Heart right ventricle (tissue), 16 donors: ENCODE data around the gene DNAH1. TPM values are rescaled to one million over a fixed set of nuclear protein-coding genes. Genes with fewer than 3 reads are reported as not detected.

Source experiments
- ATAC-seq, 8 donors: fragments of 200-7000 bp; cut with Tn5 transposase; one replicate each; pipeline ENCODE4 v1.9.1; 2020; ENCODE audit warnings: mild to moderate bottlenecking in 8 of 8, moderate library complexity in 8 of 8, moderate number of reproducible peaks in 1 of 8
- DNase-seq, 2 donors: peaks; one replicate each; pipeline ENCODE4 v3.0.0-alpha.2; 2020
- H3K27ac ChIP-seq, 10 donors: fragments of 200-600 bp; sonication (generic) in 2 of 10; one replicate each; pipeline versions ENCODE4 v1.5.0 to v1.8.0; 2020 to 2022; ENCODE audit warnings: mild to moderate bottlenecking in 3 of 10
- H3K27me3 ChIP-seq, 7 donors: fragments of 200-600 bp; one replicate each; pipeline ENCODE4 v1.8.0; 2021 to 2022; ENCODE audit warnings: mild to moderate bottlenecking in 2 of 7
- H3K36me3 ChIP-seq, 9 donors: fragments of 200-600 bp; sonication (generic) in 1 of 9; one replicate each; pipeline versions ENCODE4 v1.5.0 to v1.8.0; 2020 to 2022; ENCODE audit warnings: mild to moderate bottlenecking in 2 of 9
- H3K4me1 ChIP-seq, 9 donors: fragments of 200-600 bp; sonication (generic) in 1 of 9; one replicate each; pipeline versions ENCODE4 v1.5.0 to v1.8.0; 2020 to 2022; ENCODE audit warnings: mild to moderate bottlenecking in 4 of 9
- H3K4me3 ChIP-seq, 10 donors: fragments of 200-600 bp; sonication (generic) in 2 of 10; one replicate each; pipeline versions ENCODE4 v1.5.0 to v1.8.0; 2020 to 2022; ENCODE audit warnings: mild to moderate bottlenecking in 7 of 10, moderate library complexity in 2 of 10
- H3K9me3 ChIP-seq, 11 donors: fragments of 200-600 bp in 10 of 11; sonication (generic) in 2 of 11; one replicate each; pipeline versions ENCODE4 v1.5.0 to v1.8.0; 2013 to 2022; ENCODE audit warnings: mild to moderate bottlenecking in 2 of 11, control low read depth in 1 of 11, moderate library complexity in 1 of 11
- CTCF ChIP-seq, 9 donors: fragments of 200-600 bp; sonication (generic) in 2 of 9; IDR thresholded peaks; one replicate each; pipeline versions ENCODE4 v1.5.0 to v1.8.0; 2021 to 2022; ENCODE audit warnings: antibody characterized with exemption in 9 of 9, mild to moderate bottlenecking in 5 of 9, moderate library complexity in 1 of 9
- WGBS, 2 donors: extraction: QIAGEN DNeasy Blood & Tissue Kit; methylation state at CpG; one replicate each; pipeline ENCODE4 v1.1.7; 2013; ENCODE audit warnings: inconsistent platforms in 1 of 2; 5-methylcytosine and 5-hydroxymethylcytosine counted together
- intact Hi-C, 10 donors: fragments of 100-400 bp; cut with DNase I; formaldehyde crosslinking; loops; one replicate each; pipeline versions ENCODE4 v1.11.1 to v1.14.2; 2022
- polyA plus RNA-seq, 2 donors: library from polyadenylated mRNA; stranded (reverse); fragments of 200-250 nt; gene quantifications; one replicate each; pipeline ENCODE4 v1.2.3, GENCODE V29; 2013
- total RNA-seq, 10 donors: library from RNA; stranded (reverse); fragmentation: NEBNext Ultra II Directional in 3 of 10; extraction: Animal tissue kit (Norgen Biotek cat#: 25700) in 3 of 10; gene quantifications; one replicate each; pipeline versions ENCODE4 v1.2.1 to v1.2.4, GENCODE V29; 2021 to 2023
- donor health status: Arrhythmogenic right ventricular cardiomyopathy.
- donor health status: ischemic (EF 13 %, LVEDD 7.1; RV severe dilation, severe dysfunction).
- donor health status: healthy with polysubstance abuse.
- donor health status: DM: no; HTN: yes; CAD: no.
- donor health status: DM: no; HTN: no; CAD: no.
- donor health status: ischemic (EF 25% LVEDD 6.9; RV normal size, moderate dysfunction).
- donor health status: ischemic (EF 25% LVEDD 5.7; RV mildly dilated, moderate dysfunction).
- donor health status: healthy.
- donor health status: DM: yes; HTN: yes; CAD: no.
- donor health status: Ischemic cardiomyopathy.
- donor health status: ischemic (EF 35%, LVEDD 5.7; RV mildly dilated, moderate dysfunction).
- donor health status: nonischemic (EF 11% LVEDD 7.7; RV severe dilation, severe dysfunction).
- donor health status: DM: yes; HTN: yes; CAD: no.
- donor health status: PGD.
- donor health status: ischemic (EF 29% LVEDD 5.4; RV normal size, mild dysfunction).
- donor health status: nonischemic (EF 23%, LVEDD 6.1; RV moderate dilation, normal function).

Gene DNAH1
- total and polyA plus RNA-seq, 12 donors, result 0.99 to 6.4 (median 2.8) TPM

GRCh38 chr3:52355526-52355925 is 39.4 kb downstream of the DNAH1 start:
- Histone ChIP-seq H3K36me3 (peaks cover 0 to 99% (median 9%) of the 10 kb centered on the region in 9 donors), H3K4me3 (no peak overlapping the region), H3K27me3 (no peaks in the 10 kb centered on the region), H3K27ac (no peak overlapping the region), H3K4me1 (no peaks in the 10 kb centered on the region), H3K9me3 (no peaks in the 10 kb centered on the region)
- TF ChIP-seq CTCF (IDR thresholded peaks at IDR 0.05), result no peak
- intact Hi-C loops, result no loop called here
- no peak for ATAC-seq
- 91 to 94% methylated on average over 11 of the region's 11 CpGs for WGBS, 2 donors
- DNase-seq, result no peak

- H3K9me3 ChIP-seq, result no peaks in the 10 kb centered on the region
- no peaks in the 10 kb centered on the region for H3K27me3 ChIP-seq
- no peak overlapping the region for H3K27ac ChIP-seq
- no peak for TF ChIP-seq CTCF (IDR thresholded peaks at IDR 0.05)
- WGBS, 2 donors, result 56 to 58% methylated on average over 4 of the region's 4 CpGs
- DNase-seq (no peak), ATAC-seq (no peak)
- H3K4me3 ChIP-seq, result no peak overlapping the region
- peaks cover 0 to 99% (median 9%) of the 10 kb centered on the region in 9 donors for H3K36me3 ChIP-seq
- intact Hi-C loops, result no loop called here
- H3K4me1 ChIP-seq, result no peaks in the 10 kb centered on the region
Observed at GRCh38 chr3:52356126-52356525, 40.0 kb downstream of the DNAH1 start.

- DNase-seq (peak in 1 of 2 donors; percentile 2), ATAC-seq (no peak)
- Histone ChIP-seq H3K4me3 (no peak overlapping the region), H3K27me3 (no peaks in the 10 kb centered on the region), H3K9me3 (no peaks in the 10 kb centered on the region), H3K36me3 (peaks cover 0 to 99% (median 9%) of the 10 kb centered on the region in 9 donors), H3K27ac (no peak overlapping the region), H3K4me1 (no peaks in the 10 kb centered on the region)
- TF ChIP-seq CTCF (IDR thresholded peaks at IDR 0.05), result no peak
- WGBS, 2 donors, result 93 to 95% methylated on average over 27 of the region's 27 CpGs
- intact Hi-C loops, result no loop called here
Observed at GRCh38 chr3:52357151-52358080, 41.3 kb downstream of the DNAH1 start.

GRCh38 chr3:52358362-52358940 is 42.3 kb downstream of the DNAH1 start:
- H3K36me3 ChIP-seq, result peaks cover 0 to 100% (median 9%) of the 10 kb centered on the region in 9 donors
- no peak overlapping the region for H3K27ac ChIP-seq
- no peaks in the 10 kb centered on the region for H3K27me3 ChIP-seq
- intact Hi-C loops, result no loop called here
- DNase-seq (no peak), ATAC-seq (no peak)
- TF ChIP-seq CTCF (IDR thresholded peaks at IDR 0.05), result no peak
- no peaks in the 10 kb centered on the region for H3K4me1 ChIP-seq
- no peak overlapping the region for H3K4me3 ChIP-seq
- WGBS, 2 donors, result 90 to 93% methylated on average over 18 of the region's 18 CpGs
- H3K9me3 ChIP-seq, result no peaks in the 10 kb centered on the region
